NCI-H524 (cell line): Measurements from ENCODE around the gene PHOX2A.
"Not testable (repeated sequence)": the region's sequence is repeated elsewhere in the genome, so short reads cannot be mapped to it uniquely, and the experiment has no call there.

ENCODE experiments used
- DNase-seq, 2 experiments: peaks; one replicate each; lab custom pipeline; 2025; lab: John Stamatoyannopoulos, UW

PHOX2A gene

GRCh38 chr11:72222106-72222891 lies 21.7 kb downstream of the PHOX2A start:
- no peak for DNase-seq

GRCh38 chr11:72221386-72222075 lies 22.4 kb downstream of the PHOX2A start:
- DNase-seq = no peak

- DNase-seq = no peak
These were observed 23.1 kb downstream of the PHOX2A start for GRCh38 chr11:72220696-72221363.

- no peak for DNase-seq
These were observed 25.7 kb downstream of the PHOX2A start for GRCh38 chr11:72218251-72218745.

- no peak for DNase-seq
These were observed 26.1 kb downstream of the PHOX2A start for GRCh38 chr11:72217841-72218240.

- no peak for DNase-seq
These were observed 27.3 kb downstream of the PHOX2A start, which contains the start of gene FOLR2 for GRCh38 chr11:72216638-72217037. TSS of gene FOLR2 (plus strand) at chr11:72216794. CDS start at chr11:72218585, 1,791 bp downstream.

- DNase-seq = no peak
These were observed 34.9 kb downstream of the PHOX2A start for GRCh38 chr11:72209101-72209500.

- DNase-seq = no peak
These were observed 35.7 kb downstream of the PHOX2A start for GRCh38 chr11:72208281-72208680.

- not testable (repeated sequence) for DNase-seq
These were observed 37.2 kb downstream of the PHOX2A start for GRCh38 chr11:72206794-72207193.

GRCh38 chr11:72204886-72205285 lies 39.1 kb downstream of the PHOX2A start:
- DNase-seq = no peak

GRCh38 chr11:72203163-72203562 lies 40.8 kb downstream of the PHOX2A start:
- no peak for DNase-seq

GRCh38 chr11:72202571-72202970 lies 41.4 kb downstream of the PHOX2A start:
- no peak for DNase-seq

- not testable (repeated sequence) for DNase-seq
These were observed 42.5 kb downstream of the PHOX2A start for GRCh38 chr11:72201445-72201844.

- DNase-seq = no peak
These were observed 48.3 kb downstream of the PHOX2A start for GRCh38 chr11:72195518-72196270.

- DNase-seq = no peak
These were observed 52.0 kb downstream of the PHOX2A start, which contains the start of gene FOLR1 for GRCh38 chr11:72191961-72192381. TSS of gene FOLR1 (plus strand) at chr11:72192140. CDS start at chr11:72192174, 34 bp downstream.

GRCh38 chr11:72190631-72191071 lies 53.3 kb downstream of the PHOX2A start:
- DNase-seq = no peak

- peak in 1 of 2 experiments; percentile 64 for DNase-seq
These were observed 54.3 kb downstream of the PHOX2A start for GRCh38 chr11:72189455-72190250.
